Neural crest cell (in vitro differentiated cells): ENCODE results near the gene C20orf96. TPM values are rescaled to one million over a fixed set of nuclear protein-coding genes. Genes with fewer than 3 reads are reported as not detected.
"Not testable (repeated sequence)": the region's sequence is repeated elsewhere in the genome, so short reads cannot be mapped to it uniquely, and the experiment has no call there.

Experiments
- DNase-seq: peaks from one replicate; pipeline ENCODE4 v3.0.0; 2021; ENCODE audit warnings: low read depth, mixed read lengths, low spot score
- H3K27ac Mint-ChIP-seq: one replicate; pipeline ENCODE4 v1.8.0; 2021; ENCODE audit warnings: mild to moderate bottlenecking, mixed read lengths; ENCODE audit not compliant: unreplicated experiment
- H3K27me3 Mint-ChIP-seq: 2 replicates; pipeline ENCODE4 v1.8.0; 2021; ENCODE audit warnings: low read depth, mild to moderate bottlenecking, mixed read lengths
- H3K36me3 Mint-ChIP-seq: 2 replicates; pipeline ENCODE4 v1.8.0; 2021; ENCODE audit warnings: low read depth, mild to moderate bottlenecking, mixed read lengths
- H3K4me1 Mint-ChIP-seq: 2 replicates; pipeline ENCODE4 v1.8.0; 2021; ENCODE audit warnings: mixed read lengths
- H3K4me3 Mint-ChIP-seq: one replicate; pipeline ENCODE4 v1.8.0; 2021; ENCODE audit warnings: mild to moderate bottlenecking, mixed read lengths
- H3K9me3 Mint-ChIP-seq: 2 replicates; pipeline ENCODE4 v1.8.0; 2021; ENCODE audit warnings: mixed read lengths
- long read RNA-seq: library from polyadenylated mRNA; unstranded; transcript quantifications from one replicate; pipeline ENCODE4 v2.0.0, GENCODE V29; 2020
- total RNA-seq: library from RNA; stranded (reverse); gene quantifications from 2 replicates; pipeline ENCODE4 v1.2.1, GENCODE V29; 2021
- TF ChIP-seq, protein P1 (sequence below): fragments of 200-600 bp; sonication (generic); conservative IDR thresholded peaks from 2 replicates; pipeline ENCODE4 v1.5.0; 2021; ENCODE audit warnings: antibody characterized with exemption, mild to moderate bottlenecking

The C20orf96 gene, protein sequence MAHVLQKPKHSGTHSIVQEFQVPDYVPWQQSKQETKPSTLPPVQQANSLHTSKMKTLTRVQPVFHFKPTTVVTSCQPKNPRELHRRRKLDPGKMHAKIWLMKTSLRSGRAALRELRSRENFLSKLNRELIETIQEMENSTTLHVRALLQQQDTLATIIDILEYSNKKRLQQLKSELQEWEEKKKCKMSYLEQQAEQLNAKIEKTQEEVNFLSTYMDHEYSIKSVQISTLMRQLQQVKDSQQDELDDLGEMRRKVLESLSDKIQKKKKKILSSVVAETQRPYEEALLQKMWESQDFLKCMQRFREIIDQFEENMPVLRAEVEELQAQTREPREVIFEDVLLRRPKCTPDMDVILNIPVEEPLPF
- total RNA-seq: 34.0 and 40.8 TPM in 2 replicates
- long read RNA-seq, partial matches to known transcripts: 3 of 8 reads
- long read RNA-seq, other reads (novel, unspliced or antisense): 5 of 8 reads

DNA sequence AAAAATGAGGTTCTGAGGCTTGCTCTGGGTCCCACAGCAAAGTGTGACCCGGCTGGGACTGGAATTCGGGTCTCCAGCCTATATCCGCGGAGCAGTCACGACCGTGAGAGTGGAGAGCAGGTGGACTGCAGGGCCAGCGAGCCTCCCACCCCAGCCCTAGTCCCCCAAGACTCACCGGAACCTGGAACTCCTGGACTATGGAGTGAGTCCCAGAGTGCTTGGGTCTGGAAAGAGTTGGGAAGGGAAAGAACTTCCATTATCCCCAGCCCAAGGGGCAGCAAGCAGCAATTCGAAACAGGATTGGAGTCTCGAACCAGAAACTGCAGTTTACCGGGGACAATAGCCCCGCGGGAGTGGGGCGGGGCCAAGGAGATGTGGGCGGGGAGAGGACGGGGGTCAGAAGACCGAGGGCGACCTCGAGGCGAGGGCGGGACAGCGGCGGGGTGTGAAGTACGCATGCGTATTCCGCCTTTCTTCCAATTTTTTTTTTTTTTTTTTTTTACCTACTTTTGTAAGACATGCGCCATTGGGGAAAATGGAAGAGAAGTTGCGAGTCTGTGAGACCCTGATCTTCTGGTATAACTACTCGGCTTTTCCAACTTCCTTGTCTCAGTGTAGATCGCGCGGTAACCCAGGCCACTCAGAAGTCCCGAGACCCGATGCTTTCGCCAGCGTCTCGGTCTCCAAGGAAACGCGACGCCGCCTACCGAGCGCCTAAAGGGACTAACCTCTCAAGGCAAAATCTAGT lies at the start of gene C20orf96:
Gene C20orf96, minus strand, starts transcription at position 667 of the 748 bp plus-strand sequence. Its CDS starts 140 bp downstream, at position 527.
- Mint-ChIP-seq H3K27me3 (no peaks in the 10 kb centered on the region), H3K4me1 (peaks cover 15% of the 10 kb centered on the region)

DNA sequence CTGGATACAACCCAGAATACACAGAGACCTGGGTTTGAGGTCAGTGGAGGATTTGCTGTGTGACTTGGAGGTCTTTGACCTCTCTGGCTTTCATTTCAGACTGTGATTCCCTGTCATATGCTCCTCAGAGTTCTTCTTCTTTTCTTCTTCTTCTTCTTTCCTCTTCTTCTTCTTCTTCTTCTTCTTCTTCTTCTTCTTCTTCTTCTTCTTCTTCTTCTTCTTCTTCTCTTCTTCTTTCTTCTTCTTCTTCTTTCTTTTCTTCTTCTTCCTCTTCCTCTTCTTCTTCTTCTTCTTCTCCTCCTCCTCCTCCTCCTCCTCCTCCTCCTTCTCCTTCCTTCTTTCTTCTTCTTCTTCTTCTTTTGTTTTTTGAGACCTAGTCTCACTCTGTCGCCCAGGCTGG lies 45.5 kb upstream of the C20orf96 start:
- not testable (repeated sequence) for H3K4me3 Mint-ChIP-seq, H3K9me3 Mint-ChIP-seq, H3K27ac Mint-ChIP-seq, DNase-seq, H3K36me3 Mint-ChIP-seq, H3K27me3 Mint-ChIP-seq, H3K4me1 Mint-ChIP-seq

More for the DNA sequence above, at the start of gene C20orf96:
- Mint-ChIP-seq H3K4me3 (no peak within 1 kb of the TSS), H3K27ac (peak within 1 kb of the TSS; percentile 93), H3K36me3 (peaks cover 8% of the 10 kb centered on the region), H3K9me3 (peaks cover 2% of the 10 kb centered on the region)
- TF ChIP-seq, protein P1, sequence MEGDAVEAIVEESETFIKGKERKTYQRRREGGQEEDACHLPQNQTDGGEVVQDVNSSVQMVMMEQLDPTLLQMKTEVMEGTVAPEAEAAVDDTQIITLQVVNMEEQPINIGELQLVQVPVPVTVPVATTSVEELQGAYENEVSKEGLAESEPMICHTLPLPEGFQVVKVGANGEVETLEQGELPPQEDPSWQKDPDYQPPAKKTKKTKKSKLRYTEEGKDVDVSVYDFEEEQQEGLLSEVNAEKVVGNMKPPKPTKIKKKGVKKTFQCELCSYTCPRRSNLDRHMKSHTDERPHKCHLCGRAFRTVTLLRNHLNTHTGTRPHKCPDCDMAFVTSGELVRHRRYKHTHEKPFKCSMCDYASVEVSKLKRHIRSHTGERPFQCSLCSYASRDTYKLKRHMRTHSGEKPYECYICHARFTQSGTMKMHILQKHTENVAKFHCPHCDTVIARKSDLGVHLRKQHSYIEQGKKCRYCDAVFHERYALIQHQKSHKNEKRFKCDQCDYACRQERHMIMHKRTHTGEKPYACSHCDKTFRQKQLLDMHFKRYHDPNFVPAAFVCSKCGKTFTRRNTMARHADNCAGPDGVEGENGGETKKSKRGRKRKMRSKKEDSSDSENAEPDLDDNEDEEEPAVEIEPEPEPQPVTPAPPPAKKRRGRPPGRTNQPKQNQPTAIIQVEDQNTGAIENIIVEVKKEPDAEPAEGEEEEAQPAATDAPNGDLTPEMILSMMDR: peak; percentile 58
- DNase-seq: peak; percentile 86

DNA sequence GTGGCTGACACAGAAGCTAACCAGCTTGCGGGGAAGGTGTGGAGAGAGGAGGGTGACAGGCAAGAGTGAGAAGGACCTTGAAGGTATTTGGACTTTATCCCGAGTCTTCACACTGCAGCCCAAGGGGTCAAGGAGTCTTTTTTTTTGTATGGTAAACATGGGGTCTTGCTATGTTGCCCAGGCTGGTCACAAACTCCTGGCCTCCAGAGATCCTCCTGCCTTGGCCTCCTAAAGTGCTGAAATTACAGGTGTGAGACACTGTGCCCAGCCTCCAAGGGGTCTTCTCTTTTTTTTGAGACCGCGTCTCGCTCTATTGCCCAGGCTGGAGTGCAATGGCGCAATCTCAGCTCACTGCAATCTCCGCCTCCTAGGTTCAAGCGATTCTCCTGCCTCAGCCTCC lies 44.0 kb upstream of the C20orf96 start:
- TF ChIP-seq, protein P1: no peak
- H3K36me3 Mint-ChIP-seq: no peaks in the 10 kb centered on the region
- no peak overlapping the region for H3K27ac Mint-ChIP-seq
- H3K27me3 Mint-ChIP-seq: no peaks in the 10 kb centered on the region
- no peak overlapping the region for H3K4me3 Mint-ChIP-seq
- no peaks in the 10 kb centered on the region for H3K9me3 Mint-ChIP-seq
- H3K4me1 Mint-ChIP-seq: peaks cover 14% of the 10 kb centered on the region
- no peak for DNase-seq

DNA sequence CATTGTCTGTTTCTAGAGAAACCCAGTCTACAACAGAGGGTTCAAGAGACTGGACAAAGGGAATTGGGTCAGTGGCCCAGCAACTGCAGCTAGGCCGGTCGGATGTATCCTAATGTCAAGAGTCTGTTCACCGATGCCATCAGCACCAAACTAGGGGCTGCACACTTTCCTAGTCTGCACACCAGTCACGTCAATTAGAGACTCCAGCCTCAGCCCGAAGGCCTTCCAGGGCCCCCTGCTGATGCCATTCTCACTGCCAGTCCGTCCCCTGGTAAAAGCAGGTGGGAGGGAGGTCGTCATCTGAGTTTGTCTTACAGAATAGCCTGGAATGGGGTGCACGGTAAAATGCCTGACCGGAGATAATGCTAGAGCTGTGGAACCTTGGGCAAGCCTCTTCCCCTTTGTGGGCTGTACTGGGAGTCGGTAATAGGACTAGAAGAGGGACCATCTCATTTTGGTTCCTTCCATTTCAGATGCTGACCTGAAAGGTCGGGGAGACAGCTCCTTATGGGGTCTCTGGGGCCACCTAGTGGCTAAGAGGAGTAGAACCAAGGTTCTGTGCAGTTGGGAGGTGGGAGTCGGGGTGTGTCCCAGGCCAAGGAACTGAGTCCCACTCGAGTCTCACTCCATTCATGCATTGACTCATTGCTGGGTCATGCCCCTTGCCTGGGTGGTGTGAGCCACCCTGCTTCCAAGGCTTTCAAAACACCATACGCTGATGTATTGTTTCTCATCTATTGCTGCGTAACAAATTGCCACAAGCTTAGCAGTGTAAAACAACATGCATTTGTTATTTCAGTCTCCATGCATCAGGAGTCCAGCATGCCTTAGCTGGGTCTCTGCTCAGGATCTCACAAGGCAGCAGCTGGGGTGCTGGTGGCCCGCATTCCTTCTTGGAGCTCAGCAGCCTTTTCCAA lies 39.9 kb upstream of the C20orf96 start:
- DNase-seq: peak; percentile 52
- peaks cover 34% of the 10 kb centered on the region for H3K4me1 Mint-ChIP-seq
- no peaks in the 10 kb centered on the region for H3K27me3 Mint-ChIP-seq
- peak overlapping the region; percentile 89 for H3K4me3 Mint-ChIP-seq
- no peaks in the 10 kb centered on the region for H3K9me3 Mint-ChIP-seq
- TF ChIP-seq, protein P1: peak; percentile 85
- peaks cover 4% of the 10 kb centered on the region for H3K36me3 Mint-ChIP-seq
- no peak overlapping the region for H3K27ac Mint-ChIP-seq

DNA sequence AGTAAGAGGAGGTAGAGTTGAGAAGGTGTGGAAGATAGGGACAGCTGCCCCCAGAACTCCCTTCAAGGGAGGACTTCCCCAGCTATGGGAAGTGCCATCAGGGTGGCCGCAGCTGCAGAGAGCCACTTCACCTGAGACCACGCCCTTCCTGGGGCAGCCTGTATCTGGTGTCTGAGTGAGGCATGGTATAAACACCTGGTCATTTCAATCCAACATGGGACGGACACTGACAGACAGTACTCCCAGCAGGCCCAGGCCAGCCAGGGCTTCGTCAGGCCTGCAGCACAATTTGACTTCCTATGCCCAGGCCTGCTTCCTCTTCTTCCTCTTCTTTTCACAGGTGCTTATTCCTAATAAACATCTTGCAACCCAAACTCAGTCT lies 39.3 kb upstream of the C20orf96 start:
- TF ChIP-seq, protein P1: no peak
- no peaks in the 10 kb centered on the region for H3K9me3 Mint-ChIP-seq
- peaks cover 36% of the 10 kb centered on the region for H3K4me1 Mint-ChIP-seq
- peaks cover 2% of the 10 kb centered on the region for H3K27me3 Mint-ChIP-seq
- no peak overlapping the region for H3K27ac Mint-ChIP-seq
- H3K4me3 Mint-ChIP-seq: peak overlapping the region; percentile 90
- DNase-seq: no peak
- H3K36me3 Mint-ChIP-seq: peaks cover 4% of the 10 kb centered on the region
